ENCODE results near the gene GAGE10.
"Not testable (repeated sequence)": the region's sequence is repeated elsewhere in the genome, so short reads cannot be mapped to it uniquely, and the experiment has no call there.

The GAGE10 gene

DNA sequence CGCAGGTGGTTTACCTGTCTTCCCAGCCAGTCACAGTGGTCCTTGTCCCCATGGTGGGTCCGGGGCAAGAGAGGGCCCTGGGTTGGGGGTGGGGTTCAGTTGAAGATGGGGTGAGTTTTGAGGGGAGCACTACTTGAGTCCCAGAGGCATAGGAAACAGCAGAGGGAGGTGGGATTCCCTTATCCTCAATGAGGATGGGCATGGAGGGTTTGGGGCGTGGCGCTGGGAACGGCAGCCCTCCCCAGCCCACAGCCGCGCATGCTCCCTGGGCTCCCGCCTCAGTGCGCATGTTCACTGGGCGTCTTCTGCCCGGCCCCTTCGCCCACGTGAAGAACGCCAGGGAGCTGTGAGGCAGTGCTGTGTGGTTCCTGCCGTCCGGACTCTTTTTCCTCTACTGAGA is 18.3 kb downstream of the GAGE10 start, which contains the start of gene GAGE12J:
Gene GAGE12J (plus strand): TSS at position 301 of the 400 bp plus-strand sequence. CDS start 1,157 bp downstream, outside the sequence.
- H3K27me3 Mint-ChIP-seq; H3K4me1 Mint-ChIP-seq (ENCODE audit: low read depth in 2 of 2); H3K27ac Mint-ChIP-seq; H3K9me3 Mint-ChIP-seq; ATAC-seq (replicated peaks); H3K36me3 Mint-ChIP-seq (ENCODE audit: insufficient read depth); H3K4me3 Mint-ChIP-seq; DNase-seq: not testable (repeated sequence)

- not testable (repeated sequence) for DNase-seq; H3K4me1 Mint-ChIP-seq (ENCODE audit: low read depth in 2 of 2); ATAC-seq (replicated peaks); H3K27me3 Mint-ChIP-seq; H3K9me3 Mint-ChIP-seq; H3K4me3 Mint-ChIP-seq; H3K27ac Mint-ChIP-seq; H3K36me3 Mint-ChIP-seq (ENCODE audit: insufficient read depth)
Measured at GRCh38 chrX:49322266-49322665, 18.8 kb downstream of the GAGE10 start.

DNA sequence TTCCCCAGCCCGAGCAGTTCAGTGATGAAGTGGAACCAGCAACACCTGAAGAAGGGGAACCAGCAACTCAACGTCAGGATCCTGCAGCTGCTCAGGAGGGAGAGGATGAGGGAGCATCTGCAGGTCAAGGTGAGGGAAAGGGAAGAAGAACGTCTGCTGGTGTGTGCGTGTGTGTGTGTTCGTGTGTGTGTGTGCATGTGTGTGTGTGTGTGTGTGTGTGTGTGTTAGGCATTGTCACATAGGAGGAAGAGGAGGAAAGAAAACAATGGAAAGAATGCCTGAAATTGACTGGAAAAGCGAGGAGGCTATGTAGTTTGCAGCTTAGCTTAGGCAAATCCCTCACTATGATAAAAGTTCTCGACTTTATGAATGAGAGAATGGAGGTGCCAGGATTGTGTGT is 20.3 kb downstream of the GAGE10 start:
- not testable (repeated sequence) for DNase-seq

DNA sequence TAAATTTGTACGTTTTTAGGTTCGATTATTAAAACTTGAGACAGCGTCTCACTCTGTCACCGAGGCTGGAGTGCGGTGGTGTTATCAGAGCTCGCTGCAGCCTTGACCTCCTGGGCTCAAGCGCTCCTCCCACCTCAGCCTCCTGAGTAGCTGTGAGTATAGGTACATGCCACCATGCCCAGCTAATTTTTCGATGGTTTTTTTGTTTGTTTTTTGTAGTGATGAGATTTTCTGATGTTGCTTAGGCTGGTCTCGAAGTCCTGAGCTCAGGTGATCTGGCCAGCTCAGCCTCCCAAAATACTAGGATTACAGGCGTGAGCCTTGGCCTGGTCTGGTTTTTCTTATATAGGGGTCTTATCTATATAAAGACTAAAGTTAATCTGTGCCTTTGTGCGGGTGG is 27.0 kb downstream of the GAGE10 start:
- H3K27me3 Mint-ChIP-seq; H3K9me3 Mint-ChIP-seq; DNase-seq; H3K4me1 Mint-ChIP-seq (ENCODE audit: low read depth in 2 of 2); H3K27ac Mint-ChIP-seq; H3K36me3 Mint-ChIP-seq (ENCODE audit: insufficient read depth); H3K4me3 Mint-ChIP-seq; ATAC-seq (replicated peaks): not testable (repeated sequence)

More for the DNA sequence above, 20.3 kb downstream of the GAGE10 start:
- not testable (repeated sequence) for H3K27me3 Mint-ChIP-seq; H3K9me3 Mint-ChIP-seq; H3K4me3 Mint-ChIP-seq; H3K27ac Mint-ChIP-seq; ATAC-seq (replicated peaks); H3K36me3 Mint-ChIP-seq (ENCODE audit: insufficient read depth); H3K4me1 Mint-ChIP-seq (ENCODE audit: low read depth in 2 of 2)

GRCh38 chrX:49331282-49331681 is 27.8 kb downstream of the GAGE10 start, which contains the start of gene GAGE13:
Gene GAGE13 (plus strand): TSS chrX:49331582. CDS start chrX:49332738, 1,156 bp downstream.
- not testable (repeated sequence) for H3K36me3 Mint-ChIP-seq (ENCODE audit: insufficient read depth); H3K4me3 Mint-ChIP-seq; H3K27ac Mint-ChIP-seq; ATAC-seq (replicated peaks); H3K9me3 Mint-ChIP-seq; H3K27me3 Mint-ChIP-seq; DNase-seq; H3K4me1 Mint-ChIP-seq (ENCODE audit: low read depth in 2 of 2)

DNA sequence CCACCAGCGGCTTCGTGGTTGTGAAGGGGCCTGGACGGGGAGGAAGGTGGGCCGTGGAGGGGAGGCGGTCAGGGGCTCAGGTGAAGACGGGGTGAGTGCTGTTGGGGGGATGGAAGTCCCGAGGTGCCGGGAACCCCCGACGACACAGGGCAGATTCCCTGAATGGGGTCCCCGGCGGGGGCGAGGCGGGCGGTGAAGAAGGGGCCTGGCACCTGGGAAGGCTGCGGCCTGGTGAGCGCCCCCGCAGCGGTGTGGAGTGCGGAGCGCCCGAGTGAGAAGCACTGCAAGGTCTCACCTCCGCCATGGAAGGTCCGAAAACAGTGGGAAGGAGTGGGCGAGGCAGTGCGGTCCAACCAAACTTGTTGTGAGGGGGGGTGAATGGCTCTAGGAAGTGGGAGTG is 28.4 kb downstream of the GAGE10 start:
- H3K9me3 Mint-ChIP-seq; H3K27ac Mint-ChIP-seq; H3K27me3 Mint-ChIP-seq; ATAC-seq (replicated peaks); H3K4me3 Mint-ChIP-seq; DNase-seq; H3K4me1 Mint-ChIP-seq (ENCODE audit: low read depth in 2 of 2); H3K36me3 Mint-ChIP-seq (ENCODE audit: insufficient read depth): not testable (repeated sequence)

DNA sequence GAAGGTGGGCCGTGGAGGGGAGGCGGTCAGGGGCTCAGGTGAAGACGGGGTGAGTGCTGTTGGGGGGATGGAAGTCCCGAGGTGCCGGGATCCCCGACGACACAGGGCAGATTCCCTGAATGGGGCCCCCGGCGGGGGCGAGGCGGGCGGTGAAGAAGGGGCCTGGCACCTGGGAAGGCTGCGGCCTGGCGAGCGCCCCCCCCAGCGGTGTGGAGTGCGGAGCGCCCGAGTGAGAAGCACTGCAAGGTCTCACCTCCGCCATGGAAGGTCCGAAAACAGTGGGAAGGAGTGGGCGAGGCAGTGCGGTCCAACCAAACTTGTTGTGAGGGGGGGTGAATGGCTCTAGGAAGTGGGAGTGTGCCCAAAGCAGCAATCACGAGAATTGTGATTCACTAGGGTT is 38.0 kb downstream of the GAGE10 start:
- H3K4me1 Mint-ChIP-seq (ENCODE audit: low read depth in 2 of 2); H3K4me3 Mint-ChIP-seq; DNase-seq; ATAC-seq (replicated peaks); H3K27me3 Mint-ChIP-seq; H3K27ac Mint-ChIP-seq; H3K36me3 Mint-ChIP-seq (ENCODE audit: insufficient read depth); H3K9me3 Mint-ChIP-seq: not testable (repeated sequence)

DNA sequence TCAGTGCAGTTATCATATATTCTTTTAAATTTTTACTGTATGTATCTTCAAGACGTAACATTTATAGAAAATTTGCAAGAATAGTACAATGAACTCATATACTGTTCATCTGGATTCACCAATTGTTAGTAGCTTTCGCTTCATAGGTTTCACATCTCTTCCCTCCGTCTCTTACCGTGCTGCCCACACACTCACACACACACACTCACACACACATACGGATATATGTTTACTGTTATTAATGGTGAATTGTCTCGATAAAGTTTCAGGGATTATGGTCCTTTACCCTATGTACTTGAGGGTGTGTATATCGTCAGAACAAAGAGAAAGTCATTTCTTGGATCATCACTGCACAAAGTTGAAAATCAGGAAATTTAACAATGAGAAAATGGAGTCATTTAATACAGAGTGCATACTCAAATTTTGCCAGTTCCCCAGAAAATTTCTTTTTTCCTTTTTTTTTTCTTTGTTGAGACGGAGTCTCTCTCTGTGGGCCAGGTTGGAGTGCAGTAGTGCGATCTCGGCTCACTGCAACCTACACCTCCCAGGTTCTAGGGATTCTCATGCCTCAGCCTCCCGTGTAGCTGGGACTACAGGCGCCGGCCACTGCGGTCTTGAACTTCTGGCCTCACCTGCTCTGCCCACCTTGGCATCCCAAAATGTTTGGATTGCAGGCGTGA is 41.2 kb downstream of the GAGE10 start:
- H3K4me3 Mint-ChIP-seq; H3K4me1 Mint-ChIP-seq (ENCODE audit: low read depth in 2 of 2); ATAC-seq (replicated peaks); H3K27me3 Mint-ChIP-seq; H3K36me3 Mint-ChIP-seq (ENCODE audit: insufficient read depth); H3K27ac Mint-ChIP-seq; H3K9me3 Mint-ChIP-seq; DNase-seq: not testable (repeated sequence)

DNA sequence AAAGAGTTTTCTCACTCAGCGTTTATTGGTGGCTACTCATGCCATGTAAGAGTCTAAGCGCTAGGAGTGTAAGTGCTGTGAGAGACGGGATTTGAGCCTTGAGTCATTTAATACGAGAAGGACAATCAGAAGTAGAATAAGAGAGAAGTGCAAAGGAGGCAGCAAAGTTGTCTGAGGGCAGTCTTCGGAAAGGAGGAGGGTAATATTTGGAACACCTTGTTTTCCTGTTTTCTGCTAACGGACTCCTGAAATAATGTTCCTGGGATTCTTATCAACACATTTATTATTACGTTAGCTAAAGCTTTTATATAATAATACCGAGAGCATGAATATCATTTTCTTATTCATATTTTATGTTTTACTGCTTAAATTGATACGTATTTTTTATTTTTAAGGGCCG is 42.0 kb downstream of the GAGE10 start:
- DNase-seq; H3K4me1 Mint-ChIP-seq (ENCODE audit: low read depth in 2 of 2); H3K9me3 Mint-ChIP-seq; H3K36me3 Mint-ChIP-seq (ENCODE audit: insufficient read depth); H3K4me3 Mint-ChIP-seq; ATAC-seq (replicated peaks); H3K27ac Mint-ChIP-seq; H3K27me3 Mint-ChIP-seq: not testable (repeated sequence)

DNA sequence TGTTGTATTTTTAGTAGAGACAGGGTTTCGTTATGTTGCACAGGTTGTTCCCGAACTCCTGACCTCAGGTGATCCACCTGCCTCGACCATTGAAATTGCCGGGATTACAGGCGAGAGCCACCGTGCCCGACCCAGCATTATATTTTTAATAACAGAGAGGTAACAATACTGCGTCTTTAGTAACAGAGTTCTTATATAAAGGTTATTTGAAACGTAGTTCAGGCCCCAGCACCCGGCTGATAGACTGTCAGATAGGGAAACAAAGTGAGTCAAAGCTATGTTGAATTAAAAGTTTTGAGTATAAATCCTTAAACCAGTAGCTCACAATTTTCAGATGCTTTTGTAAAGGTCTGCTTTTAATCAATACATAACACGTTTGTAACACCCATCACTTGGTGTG is 42.7 kb downstream of the GAGE10 start:
- H3K4me1 Mint-ChIP-seq (ENCODE audit: low read depth in 2 of 2); H3K27ac Mint-ChIP-seq; DNase-seq; ATAC-seq (replicated peaks); H3K4me3 Mint-ChIP-seq; H3K36me3 Mint-ChIP-seq (ENCODE audit: insufficient read depth); H3K9me3 Mint-ChIP-seq; H3K27me3 Mint-ChIP-seq: not testable (repeated sequence)
